Activated naive CD8-positive, alpha-beta T cell treated with anti-CD3 and anti-CD28 coated beads, Interleukin-2, amount 50 U/mL, for 16 hours (primary cell): Measurements from ENCODE around the gene PAK6.

Experiments
- DNase-seq: peaks from one replicate; pipeline ENCODE4 v3.0.0-alpha.2; 2020; ENCODE audit warnings: low read depth, low spot score

Gene PAK6

DNA sequence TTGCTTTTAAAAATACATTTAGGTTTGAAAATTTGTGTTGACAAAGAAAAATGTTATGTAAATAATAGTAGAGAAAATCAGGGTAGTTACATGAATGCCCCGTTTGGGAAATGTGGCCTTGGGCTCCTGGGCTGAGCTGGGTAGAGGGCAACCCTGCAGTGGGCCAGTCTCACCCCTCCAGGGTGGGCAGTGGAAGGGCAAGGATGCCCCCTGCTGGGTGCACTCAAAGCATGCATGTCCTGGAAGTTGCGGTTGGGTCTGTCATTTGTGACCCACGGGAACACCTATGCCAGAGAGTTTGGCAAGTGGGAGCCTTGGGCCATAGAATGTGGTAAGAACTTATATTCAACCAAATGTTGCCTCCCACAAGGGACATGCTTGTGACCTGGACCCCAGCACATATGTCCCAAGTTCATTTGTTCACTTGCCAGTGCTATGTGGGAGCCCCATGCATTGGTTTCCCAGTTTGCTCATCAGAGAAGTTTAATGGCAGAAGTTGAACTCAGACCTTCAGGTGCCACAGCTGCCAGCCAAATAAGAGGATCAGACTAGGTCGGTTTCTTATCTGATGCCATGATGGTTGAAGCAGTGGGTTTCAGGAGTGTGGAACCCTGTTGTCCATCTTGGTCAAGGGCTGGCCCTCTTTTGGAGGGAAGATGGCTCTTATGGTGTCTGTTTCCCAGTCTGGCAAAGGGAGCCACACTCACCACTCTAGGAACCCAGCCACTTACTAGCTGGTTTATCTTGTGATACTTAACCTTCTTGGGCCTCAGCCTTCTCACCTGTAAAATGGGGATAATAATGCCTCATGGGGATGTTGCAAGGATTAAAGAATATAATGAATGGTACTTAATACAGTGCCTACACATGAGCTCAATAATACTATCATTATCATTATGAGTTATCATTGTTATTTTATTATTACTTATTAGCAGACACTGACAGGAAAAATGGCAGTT is 71.4 kb downstream of the PAK6 start:
- DNase-seq = no peak

DNA sequence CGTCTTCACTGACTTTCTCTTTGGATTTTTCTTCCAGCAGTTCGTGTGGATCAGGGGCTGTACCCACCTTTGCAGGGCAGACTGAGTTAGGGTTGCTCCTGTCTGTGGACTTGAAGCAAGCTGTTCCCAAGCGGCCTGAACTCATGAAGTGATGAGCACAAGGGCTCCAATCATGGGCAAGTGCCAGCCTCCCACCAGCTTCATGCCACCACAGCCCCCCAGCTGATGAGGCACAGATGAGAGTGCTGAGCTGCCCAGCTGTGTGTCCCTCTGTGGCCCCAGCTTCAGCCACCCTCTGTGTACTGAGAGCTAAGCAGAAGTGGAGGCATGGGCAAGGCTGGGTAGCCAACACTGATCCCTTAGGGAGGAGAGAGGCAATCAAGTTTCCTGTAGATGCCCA is 72.1 kb downstream of the PAK6 start:
- no peak for DNase-seq

GRCh38 chr15:40312370-40313158 is 73.7 kb downstream of the PAK6 start:
- no peak for DNase-seq

- no peak for DNase-seq
These were observed 74.9 kb downstream of the PAK6 start for GRCh38 chr15:40313531-40314398.

- no peak for DNase-seq
These were observed 75.9 kb downstream of the PAK6 start for GRCh38 chr15:40314723-40315276.

DNA sequence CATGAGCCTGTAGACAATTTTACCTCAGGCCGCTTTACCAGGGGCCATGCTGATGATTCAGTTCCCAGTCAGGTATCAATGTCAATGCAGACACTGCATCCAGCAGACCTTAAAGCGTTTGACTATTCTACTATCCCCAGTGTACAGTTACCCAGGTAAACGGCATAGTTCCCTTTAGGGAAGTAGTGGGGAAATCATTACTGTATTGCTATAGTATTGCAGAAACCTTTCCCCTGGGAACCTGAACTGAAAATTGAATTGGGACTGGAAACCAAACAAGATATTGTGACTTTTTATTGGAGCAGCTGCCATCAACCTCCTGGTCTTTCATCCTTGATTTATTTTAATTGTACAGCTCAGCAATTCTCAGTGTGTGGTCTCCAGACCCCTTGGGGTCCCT is 78.1 kb downstream of the PAK6 start:
- DNase-seq = no peak

DNA sequence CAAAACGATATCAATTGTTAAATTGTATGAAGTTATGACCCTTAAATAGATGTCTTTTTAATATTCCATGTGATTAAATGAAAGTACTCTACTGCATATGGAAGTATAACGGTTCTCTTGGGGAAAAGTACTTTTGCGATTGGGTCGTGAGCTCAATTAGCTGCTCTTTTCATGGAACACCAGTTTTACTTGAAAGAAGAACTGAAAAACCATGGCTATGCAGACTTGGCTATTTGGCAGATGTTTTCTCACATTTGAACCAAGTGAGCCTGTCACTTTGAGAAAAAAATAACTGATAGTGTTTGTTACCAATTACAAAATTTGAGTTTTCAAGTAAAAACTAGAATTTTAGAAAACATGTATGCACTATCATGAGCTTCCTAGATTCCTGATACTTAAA is 78.7 kb downstream of the PAK6 start:
- no peak for DNase-seq

- DNase-seq = no peak
These were observed 81.5 kb downstream of the PAK6 start for GRCh38 chr15:40320409-40320808.

GRCh38 chr15:40320931-40321371 is 82.1 kb downstream of the PAK6 start:
- DNase-seq = no peak

DNA sequence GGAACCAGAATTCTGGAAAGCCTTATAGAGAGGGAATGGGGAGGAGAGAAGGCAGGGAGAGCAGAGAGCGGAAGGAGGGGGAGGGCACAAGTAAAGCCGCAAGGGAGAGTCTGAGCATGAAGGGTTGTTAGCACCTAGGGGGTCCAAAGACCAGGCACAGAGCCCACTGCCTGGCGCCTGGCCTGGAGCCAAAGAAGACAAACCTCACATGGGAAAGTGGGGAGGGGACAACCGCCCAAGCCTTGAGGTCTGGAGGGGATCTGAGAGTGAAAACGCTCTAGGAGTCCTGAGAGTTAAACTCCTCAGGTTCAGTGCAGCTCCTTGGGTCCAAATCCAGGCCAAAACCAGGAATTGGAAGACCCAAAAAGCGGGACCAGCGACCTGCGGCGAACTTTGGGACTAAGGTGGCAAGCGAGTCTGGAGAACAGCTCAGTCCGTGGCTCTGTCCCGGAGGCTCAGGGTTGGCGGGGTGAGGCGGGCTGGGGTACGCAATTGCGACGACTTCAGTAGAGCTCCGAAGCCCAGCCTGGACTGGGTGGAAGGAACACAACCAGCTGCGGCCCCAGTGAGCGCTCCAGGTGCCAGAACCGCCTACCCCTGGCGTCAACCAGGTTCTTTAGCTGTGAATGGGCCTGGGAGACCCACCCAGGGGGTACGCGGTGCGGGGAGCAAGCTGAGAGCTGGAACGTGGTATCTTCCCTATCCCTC is 83.8 kb downstream of the PAK6 start:
- no peak for DNase-seq

- peak; percentile 83 for DNase-seq
These were observed 84.5 kb downstream of the PAK6 start, which contains the start of gene INAFM2 for GRCh38 chr15:40323239-40323952. Gene INAFM2 (plus strand): TSS chr15:40323692. CDS start chr15:40324056, 364 bp downstream.

- DNase-seq = no peak
These were observed 85.4 kb downstream of the PAK6 start for GRCh38 chr15:40323953-40324937.

DNA sequence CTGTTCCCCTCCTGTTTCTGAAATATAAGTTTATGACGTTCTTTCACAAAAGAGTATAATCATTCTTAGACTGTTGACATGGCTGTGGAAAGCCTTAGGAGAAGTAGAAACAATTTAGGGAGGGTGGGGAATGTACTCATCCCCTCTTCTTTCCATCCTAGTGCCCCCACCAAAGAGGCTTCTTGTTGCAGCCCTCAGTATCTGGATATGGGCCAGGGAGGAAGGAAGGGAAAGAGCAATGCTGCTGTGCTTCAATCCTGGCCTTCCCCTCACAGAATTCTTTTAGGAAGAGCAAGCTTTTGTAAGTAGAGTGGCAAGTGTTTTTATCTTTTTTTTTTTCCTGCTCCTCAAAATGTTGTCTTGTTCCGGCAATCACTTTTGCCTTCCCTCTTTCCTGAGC is 86.3 kb downstream of the PAK6 start:
- DNase-seq = no peak

DNA sequence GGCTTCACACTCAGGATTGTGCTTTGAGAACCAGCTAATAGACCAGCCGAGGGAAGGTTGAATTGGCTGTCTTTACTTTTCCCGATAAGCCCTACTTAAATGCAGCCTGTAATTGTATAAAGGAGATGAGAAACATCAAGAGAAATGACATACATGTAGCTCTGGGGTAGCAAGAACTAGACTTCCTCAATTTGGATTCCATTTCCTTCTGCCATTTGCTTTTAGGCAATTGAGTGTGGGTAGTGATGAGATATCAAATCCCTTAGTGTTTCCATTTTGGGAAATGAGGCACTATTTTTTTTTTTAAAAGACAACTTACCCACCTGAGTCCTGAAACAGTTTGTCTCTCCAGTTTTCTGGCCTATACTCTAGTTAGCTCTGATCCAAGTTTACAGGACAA is 86.8 kb downstream of the PAK6 start:
- no peak for DNase-seq
